GM21619 (cell line): ENCODE results near the gene TMEM52B.

Source experiments
- ATAC-seq: cut with Tn5 transposase; IDR thresholded peaks from one replicate; pipeline ENCODE4 v1.9.1; 2021; ENCODE audit not compliant: unreplicated experiment

The TMEM52B gene

GRCh38 chr12:10178821-10179220 lies at the start of gene TMEM52B:
TSS of gene TMEM52B (plus strand) at chr12:10179032. CDS start at chr12:10179575, 543 bp downstream.
- ATAC-seq = no peak

- peak; percentile 88 for ATAC-seq
These were observed 48.8 kb upstream of the TMEM52B start, which contains the start of gene CLEC7A for GRCh38 chr12:10130042-10130441. TSS of gene CLEC7A (minus strand) at chr12:10130199. CDS start at chr12:10130082, 117 bp downstream.

GRCh38 chr12:10131111-10131690 lies 47.6 kb upstream of the TMEM52B start:
- ATAC-seq = no peak

- ATAC-seq = no peak
These were observed 45.9 kb upstream of the TMEM52B start for GRCh38 chr12:10132850-10133370.

- ATAC-seq = no peak
These were observed 43.7 kb upstream of the TMEM52B start for GRCh38 chr12:10135126-10135525.

DNA sequence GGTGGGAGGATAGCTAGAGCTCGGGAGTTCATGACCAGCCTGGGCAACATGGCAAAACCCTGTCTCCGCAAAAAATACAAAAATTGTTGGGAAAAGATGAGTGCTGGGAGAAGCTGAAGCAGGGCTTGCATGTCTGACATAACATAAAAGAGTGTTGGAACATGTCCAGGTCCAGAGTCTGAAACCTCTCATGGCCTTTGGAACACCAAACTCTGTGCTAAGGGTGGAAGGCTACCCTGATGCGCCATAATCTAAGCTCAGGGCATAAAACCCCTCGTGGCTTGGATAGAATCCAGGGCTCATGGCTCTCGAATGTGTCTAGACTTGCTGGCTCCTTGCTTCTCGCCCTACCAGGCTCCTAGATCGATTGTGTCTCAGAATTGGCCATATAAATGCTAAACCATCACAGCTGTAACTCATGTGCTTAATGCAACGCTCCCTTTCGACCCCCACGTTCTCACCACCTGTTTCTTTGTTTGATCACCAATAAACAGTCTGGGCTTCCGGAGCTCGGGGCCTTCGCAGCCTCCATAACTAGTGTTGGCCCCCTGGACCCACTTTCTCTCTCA lies 42.1 kb upstream of the TMEM52B start:
- ATAC-seq = no peak

GRCh38 chr12:10140001-10140400 lies 38.8 kb upstream of the TMEM52B start:
- no peak for ATAC-seq

DNA sequence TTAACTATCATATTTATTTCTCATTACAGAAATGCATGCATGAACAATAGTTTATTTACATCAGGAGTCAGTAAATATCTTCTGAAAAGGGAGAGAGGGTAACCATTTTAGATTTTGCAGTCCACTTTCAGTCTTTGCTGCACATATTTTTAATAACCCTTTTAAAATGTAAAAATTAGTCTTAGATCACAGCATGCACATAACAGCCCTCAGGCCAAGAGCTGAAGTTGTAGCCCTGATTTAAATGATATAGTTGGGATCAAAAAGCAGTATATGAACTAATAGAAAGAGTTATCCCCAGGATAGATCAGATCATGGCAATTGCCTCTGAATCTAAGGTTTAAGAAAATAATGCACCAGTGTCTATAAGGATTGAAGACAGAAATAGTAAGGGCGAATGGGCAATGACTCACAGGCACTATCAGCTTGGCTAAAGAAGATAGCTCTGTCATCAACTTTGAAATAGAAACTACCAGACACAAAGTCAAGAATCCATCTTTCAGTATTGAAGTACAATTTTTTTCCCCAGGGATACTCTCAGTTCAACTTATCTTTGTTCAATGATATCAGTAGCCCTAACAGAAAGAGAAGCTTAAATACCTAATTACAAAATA lies 35.7 kb upstream of the TMEM52B start:
- no peak for ATAC-seq

DNA sequence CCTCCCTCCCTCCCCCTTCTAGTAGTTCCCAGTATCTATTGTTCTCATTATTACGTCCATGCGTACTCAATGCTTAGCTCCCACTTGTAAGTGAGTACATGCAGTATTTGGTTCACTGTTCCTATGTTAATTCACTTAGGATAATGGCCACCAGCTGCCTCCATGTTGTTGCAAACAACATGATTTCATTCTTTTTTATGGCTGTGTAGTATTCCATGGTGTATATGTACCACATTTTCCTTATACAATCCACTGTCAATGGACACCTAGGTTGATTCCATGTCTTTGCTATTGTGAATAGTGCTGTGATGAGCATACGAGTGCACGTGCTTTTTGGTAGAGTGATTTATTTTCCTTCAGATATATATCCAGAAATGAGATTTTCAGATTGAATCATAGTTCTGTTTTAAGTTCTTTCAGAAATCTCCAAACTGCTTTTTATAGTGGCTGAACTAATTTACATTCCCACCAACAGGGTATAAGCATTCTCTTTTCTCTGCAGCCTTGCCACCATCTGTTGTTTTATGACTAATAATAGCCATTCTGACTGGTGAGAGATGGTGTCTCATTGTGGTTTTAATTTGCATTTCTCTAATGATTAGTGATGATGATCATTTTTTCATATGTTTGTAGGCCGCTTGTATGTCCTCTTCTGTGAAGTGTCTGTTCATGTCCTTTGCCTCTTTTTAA lies 31.0 kb upstream of the TMEM52B start:
- peak; percentile 86 for ATAC-seq

DNA sequence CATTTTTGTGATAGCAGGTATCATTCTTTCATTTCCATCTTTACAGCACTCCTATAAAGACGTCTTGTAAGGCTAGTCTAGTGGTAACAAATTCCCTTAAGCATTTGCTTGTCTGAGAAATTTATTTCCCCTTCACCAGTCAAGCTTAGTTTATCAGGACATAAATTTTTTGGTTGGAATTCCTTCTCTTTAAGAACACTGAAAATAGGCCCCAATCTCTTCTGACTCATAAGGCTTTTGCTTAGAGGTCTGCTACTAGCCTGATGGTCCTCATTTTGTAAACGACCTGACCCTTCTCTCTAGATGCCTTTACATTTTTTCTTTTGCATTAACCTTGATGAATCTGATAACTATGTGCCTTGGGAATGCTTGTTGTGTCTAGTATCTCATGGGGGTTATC lies 27.2 kb upstream of the TMEM52B start:
- ATAC-seq = no peak

- ATAC-seq = peak; percentile 60
These were observed 25.3 kb upstream of the TMEM52B start for GRCh38 chr12:10153271-10154144.

DNA sequence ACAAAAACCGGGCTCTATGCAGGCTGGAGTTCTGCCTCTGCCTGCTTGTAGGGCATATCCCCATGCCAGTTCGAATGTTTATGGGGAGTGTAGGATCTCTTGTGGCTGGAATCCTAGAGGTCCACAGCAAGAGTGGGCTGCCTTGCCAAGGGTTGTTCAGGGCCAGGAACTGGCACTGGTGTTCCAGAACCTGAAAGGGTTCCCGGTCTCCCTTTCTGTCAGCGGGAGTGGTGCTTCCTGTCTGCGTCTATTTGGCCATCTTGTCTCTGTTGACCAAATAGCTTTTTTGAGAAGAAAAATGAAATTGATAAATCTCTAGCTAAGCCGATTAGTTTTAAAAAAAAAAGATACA lies 24.7 kb upstream of the TMEM52B start:
- ATAC-seq = no peak

GRCh38 chr12:10155966-10156365 lies 22.9 kb upstream of the TMEM52B start:
- ATAC-seq = no peak

GRCh38 chr12:10158406-10158805 lies 20.4 kb upstream of the TMEM52B start:
- no peak for ATAC-seq

DNA sequence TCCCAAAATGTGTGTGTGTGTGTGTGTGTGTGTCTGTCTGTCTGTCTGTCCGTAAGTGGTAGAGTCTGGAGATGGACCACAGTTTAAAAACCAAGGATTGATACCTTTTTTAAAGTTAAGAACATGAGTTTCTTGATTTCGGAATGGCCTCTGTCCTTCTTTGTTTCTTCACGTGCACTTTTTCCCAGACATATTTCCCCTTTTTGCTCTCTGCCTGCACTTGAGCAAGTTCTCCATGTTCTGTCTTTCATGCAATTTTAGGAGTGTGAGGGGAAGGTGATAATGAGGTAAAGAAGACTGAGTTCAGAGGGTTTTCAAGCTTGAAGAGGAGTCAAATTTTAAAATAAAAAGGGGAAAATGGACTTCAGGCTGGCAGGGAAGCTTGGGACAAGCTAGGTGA lies 19.6 kb upstream of the TMEM52B start:
- no peak for ATAC-seq

DNA sequence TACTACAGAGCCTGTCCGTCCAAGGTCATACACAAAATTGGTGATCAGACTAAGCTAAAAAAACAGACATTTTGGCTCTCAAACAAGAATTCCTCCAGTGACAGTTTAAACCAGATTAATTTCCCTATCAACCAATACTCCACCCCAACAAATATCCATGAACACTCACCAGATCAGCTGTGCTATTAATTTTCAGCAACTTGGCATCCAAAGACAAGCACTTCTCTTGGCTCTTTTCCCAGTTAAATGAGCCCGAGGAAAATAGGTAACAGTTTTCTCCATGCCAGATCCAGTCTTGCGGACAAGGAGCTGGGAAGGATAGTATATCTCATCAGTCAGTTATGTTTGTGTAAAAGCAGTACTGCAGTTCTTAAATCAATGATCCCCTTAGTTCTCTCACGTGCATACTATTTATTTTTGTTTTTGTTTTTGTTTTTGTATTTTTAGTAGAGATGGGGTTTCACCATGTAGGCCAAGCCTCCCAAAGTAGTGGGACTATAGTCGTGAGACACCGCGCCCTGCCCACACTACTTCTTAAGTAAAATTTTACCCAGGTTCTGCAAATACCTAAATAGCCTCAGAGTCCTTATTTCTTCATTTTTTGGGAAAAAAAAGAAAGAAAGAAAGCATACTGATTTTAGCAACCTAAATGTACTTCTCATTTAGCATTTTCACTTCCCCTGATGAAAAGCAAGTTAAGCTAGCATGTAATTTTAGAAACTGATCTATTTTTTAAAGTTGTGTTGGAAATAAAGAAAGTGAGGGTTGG lies 18.0 kb upstream of the TMEM52B start:
- no peak for ATAC-seq

DNA sequence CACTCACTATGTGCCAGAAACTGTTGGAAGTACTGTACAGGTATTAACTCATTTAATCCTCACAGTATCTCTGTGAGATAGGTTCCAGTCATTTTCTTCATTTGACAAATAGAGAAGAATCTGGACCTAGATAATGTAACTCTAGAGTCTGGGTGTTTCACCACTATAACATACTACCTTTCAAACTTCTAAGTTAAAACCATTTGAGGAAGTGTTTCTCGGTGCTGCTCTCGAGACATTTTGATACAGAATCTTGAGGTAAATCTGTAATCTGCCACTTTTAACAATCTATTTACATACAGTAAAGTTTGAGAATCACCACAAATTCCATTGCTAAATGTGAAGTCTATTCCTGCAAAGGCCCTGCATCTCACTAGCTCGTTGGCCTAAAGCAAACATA lies 15.7 kb upstream of the TMEM52B start:
- ATAC-seq = no peak

- ATAC-seq = no peak
These were observed 13.4 kb upstream of the TMEM52B start for GRCh38 chr12:10165421-10165820.

GRCh38 chr12:10167599-10167998 lies 11.2 kb upstream of the TMEM52B start:
- ATAC-seq = no peak

GRCh38 chr12:10169104-10169503 lies 9.7 kb upstream of the TMEM52B start:
- no peak for ATAC-seq
